Activated T-cell treated with anti-CD3 and anti-CD28 coated beads, Interleukin-2, amount 50 U/mL, for 1 hour (primary cell): Measurements from ENCODE around the gene STEAP1.
"Not testable (repeated sequence)": the region's sequence is repeated elsewhere in the genome, so short reads cannot be mapped to it uniquely, and the experiment has no call there.

Experiments used
- DNase-seq: peaks from one replicate; pipeline ENCODE4 v3.0.0-alpha.2; 2020

Gene STEAP1

DNA sequence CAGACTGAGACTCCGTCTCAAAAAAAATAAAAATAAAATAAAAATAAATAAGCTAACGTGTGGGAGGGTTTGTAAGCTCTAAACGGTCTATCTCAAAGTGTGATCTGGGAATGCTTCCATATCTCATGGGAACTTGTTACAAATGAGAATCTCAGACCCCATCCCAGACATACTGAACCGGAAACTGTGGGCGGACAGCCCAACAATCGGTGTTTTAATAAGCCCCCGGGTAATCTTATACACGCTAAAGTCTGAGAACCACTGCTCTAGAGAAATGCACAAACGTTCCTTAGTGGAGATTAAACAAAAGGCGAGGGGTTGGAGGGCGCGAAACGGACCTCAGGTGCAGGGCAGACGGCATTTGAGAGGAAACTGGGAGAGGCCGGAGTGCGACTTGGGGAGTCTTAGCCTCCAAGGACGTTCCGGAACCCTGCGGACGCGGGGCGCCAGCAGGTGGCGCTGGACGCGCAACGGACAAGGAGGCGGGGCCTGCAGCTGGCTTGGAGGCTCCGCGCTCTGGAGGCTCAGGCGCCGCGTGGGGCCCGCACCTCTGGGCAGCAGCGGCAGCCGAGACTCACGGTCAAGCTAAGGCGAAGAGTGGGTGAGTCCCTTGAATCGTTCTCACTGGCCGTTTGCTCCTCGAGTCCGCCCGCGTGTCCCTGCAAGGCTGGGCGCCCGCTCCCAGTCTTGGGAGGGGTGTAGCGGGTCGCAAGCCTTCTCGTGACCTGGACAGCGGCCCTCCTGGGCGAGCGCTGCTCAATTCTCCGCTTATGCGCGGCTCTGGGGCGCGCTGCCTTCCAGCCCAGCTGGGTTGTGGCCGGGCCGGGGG, at the start of gene STEAP1:
STEAP1 (plus strand) TSS at position 527 of the 829 bp plus-strand sequence. CDS start 5,320 bp downstream, outside the sequence.
- peak; percentile 90 for DNase-seq

DNA sequence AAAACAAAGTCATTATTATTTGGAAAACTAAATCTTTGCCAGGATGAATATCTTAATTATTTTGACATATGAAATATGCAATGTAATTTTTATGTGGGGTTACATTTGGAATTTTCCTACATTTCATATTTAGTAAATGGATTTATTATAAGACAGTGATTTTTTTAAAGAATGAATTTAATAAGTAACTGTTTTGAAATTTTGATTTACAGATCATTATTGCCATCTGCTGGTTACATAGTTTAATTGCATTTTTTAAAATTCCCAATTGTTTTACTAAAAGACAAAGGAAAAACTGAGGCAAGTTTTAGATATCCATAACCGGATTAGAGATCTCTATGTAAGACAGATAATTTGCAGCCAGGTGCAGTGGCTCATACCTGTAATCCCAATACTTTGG, 39.3 kb upstream of the STEAP1 start:
- DNase-seq, result not testable (repeated sequence)

DNA sequence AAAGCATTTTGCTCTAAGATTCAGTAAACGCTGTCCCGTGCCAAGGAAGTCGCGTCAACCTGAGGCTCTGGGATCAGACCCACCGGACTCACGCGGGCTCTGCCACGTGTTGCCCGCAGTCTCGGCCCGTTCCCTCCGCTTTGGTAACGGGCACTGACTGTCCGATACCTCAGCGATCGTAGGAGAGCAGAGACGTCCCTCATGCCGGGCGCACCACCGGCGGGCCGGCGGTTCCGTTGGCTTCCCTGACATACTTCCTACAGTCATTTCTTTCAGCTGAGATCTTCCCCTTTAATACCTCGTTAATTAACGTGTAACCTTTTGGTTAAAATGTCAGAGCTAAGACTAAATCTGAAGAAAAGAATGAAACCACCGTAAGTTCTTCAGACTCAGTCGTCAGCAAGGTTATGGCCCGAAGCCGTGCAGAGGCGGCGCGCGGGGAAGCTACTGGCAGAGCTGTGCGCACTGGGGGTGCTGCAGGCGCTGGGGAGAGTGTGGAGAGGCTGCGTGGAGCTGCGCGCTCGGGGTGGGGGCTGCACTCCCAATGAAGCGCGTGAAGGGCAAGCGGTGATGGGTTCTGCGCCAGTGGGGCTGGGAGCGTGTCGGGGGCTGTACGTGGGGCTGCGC, 35.6 kb upstream of the STEAP1 start:
- DNase-seq, result not testable (repeated sequence)

DNA sequence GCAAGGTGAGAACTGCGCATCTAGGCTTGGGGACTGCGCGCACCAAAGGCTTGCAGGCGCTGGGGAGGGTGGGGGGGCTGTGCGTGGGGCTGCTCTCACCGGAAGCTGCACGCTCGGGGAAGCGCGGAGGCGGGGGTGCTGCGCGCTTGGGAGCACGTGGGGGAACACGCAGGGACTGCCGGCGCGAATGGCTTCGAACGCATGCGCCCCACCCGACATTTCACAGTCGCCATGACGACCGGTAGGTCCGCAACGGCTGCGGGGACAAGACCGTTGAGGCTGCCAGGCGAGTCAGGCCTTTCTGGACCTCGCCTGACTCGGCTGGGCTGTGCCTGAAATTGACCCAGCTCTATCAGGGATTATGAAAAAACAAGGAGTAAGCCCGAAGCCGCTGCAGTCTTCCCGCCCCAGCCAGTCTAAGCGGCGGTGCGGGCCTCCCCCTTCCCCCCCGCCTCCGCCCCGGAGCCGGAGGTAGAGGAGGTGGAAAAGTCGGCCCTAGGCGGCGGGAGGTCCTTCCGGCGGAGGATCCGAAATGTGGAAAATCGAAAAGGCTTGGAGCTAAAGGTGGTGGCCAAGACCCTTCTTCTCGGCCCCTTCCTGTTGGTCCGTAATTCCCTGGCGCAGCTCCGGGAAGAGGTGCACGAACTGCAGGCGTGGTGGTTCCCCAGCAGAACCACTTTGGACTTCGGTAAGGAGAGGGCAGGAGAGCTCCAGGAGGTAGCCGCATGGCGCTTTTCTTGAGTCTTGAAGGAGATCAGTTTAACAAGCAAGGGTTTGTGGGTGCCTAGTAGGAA, 34.9 kb upstream of the STEAP1 start:
- peak; percentile 29 for DNase-seq

DNA sequence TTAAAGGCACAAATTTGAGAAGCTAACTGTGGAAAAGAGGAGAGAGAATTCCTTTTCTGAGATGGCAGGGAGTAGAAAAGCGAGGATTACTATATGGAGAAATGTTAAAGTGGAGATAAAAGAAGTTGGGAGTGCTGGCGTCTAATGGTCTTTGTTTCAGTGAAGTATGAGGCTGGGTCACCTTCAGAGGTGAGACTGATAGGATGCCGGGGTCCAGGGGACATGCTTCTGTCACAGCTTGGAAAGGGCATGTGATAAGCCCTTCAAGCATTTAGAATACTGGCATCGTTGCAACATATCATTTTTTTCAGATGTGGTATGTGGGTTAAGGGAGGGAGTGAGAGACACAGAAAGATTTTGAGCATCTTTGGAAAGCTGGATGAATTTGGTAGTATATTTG, 34.1 kb upstream of the STEAP1 start:
- not testable (repeated sequence) for DNase-seq

DNA sequence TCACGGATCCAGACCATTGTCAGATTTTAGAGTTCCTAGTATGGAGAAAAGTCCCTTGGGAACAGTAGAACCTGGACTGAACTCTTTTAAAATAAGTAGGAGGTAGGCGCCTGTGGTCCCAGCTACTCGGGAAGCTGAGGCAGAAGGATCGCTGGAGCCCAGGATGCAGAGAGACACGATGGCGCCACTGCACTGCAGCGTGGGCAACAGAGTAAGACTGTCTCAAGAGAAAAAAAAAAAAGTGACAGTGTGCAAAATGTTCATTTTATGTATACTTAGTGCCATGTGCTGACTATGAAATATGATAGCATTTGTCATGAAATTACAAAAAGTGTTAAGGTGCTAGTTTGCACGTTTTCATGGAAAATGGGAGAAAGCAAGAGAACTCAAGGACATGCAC, 22.5 kb upstream of the STEAP1 start:
- DNase-seq, result not testable (repeated sequence)

DNA sequence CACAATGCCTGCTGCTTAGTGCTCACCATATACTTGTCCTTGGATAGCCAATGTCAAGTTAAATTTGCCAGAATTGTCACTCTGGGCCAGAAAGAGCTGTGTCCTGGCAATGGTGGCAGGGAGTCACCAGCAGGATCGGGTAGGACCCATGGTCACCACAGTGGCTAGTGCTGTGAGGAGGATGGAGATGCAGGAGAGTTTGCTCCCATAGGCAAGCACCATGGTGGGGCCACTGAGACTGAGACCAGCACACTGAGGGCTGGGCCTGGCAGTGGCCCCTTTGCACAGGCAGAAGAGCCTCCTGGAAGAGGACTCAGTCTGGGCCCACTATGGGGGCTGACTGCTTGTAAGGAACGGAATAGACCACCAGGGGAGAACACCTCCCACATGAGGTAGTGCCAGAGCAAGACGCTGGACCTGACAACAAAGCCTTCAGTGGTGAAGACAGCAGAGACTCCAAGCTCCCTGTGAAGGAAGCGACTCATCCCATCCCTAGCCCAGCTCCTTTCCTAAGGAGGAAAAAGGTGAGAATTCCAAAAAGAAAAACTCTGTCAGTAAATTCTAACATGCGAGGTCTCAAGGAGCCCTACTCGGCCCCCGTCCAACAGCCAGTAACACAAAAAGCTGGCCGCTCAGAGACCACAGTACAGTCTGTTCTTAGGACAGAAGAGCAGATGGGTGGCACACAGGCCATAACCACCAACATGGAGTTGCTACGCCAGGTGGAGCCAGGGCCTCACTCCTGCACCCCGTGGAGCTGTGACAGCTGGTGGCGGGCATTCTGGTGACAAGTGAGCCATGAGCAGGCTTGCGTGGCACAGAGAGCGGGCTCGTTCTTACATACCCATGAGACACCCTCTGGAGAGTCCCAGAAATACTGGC, 6.9 kb upstream of the STEAP1 start:
- DNase-seq, result not testable (repeated sequence)

DNA sequence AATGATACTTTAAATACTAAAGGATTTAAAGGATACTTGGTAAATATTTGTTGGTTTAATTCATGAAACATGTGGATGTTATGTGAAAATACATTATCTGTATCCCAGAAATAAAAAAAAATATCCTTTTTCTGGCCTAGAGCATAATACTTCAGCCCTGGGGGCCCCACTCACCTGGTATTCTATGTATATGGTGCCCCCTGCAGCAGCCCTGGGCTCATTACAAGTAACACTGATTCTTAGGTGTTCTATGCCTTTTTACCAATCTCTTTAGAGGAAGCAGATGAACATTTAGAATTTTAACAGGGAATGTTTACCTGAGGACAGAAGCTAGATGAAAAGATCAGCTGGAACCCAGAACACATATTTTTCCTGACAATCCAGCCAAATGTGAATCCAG, 4.8 kb upstream of the STEAP1 start:
- DNase-seq, result not testable (repeated sequence)

DNA sequence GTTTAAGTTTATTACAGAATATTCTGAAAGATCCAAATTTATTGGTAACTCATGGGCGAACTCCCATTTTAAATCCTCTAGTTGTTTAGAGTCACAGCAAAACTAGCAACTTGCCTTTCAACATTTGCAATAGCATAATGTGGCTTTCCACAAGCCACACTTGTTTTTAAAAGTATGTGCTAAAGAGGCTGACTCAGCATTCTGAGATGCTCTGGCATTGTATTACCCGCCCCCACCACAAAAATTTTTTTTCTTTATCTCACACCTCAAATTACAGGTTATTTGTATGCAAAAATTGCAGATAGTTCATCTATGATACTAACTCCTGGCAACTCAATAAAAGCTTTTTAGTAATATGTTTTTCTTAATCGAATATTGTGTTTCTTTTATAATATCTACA, 2.4 kb upstream of the STEAP1 start:
- DNase-seq, result not testable (repeated sequence)

DNA sequence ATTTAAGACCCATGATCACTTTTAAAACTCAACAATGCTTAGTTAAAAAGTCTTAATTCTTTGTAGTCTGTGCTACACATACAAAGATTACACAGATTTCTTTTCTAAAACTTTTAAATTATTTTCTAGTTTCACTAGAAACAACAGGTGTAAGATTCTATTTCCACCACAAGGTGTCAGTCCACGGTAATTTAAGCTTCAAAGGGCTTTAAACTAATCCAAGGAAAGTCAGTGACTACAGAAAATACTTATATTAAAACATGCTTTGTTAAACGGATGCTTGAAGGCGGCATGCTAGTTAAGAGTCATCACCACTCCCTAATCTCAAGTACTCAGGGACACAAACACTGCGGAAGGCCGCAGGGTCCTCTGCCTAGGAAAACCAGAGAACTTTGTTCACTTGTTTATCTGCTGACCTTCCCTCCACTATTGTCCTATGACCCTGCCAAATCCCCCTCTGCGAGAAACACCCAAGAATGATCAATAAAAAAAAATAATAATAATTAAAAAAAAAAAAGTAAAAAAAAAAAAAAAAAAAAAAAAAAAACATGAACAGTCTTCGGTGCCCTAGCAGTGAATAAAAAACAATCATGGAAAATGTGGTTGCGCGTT, 1.5 kb upstream of the STEAP1 start:
- DNase-seq, result not testable (repeated sequence)

DNA sequence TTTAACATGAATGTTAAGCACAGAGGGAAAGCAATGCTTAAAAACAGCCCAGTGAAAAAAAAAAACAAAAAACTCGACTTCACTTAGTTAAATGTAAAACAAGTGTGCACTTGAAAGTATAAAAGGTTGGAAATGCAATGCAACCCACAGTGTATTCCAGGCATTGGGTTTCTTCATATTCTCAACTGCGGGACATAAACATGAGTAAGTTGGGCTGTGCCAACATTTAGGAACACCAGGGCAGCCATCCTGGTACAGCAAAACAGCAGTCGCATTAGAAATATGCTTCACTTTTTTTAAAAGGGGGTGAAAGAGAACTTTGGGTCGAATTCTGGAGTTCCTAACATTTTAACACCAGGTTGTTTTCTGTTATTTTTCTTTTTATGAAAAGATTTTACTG, 937 bp downstream of the STEAP1 start:
- no peak for DNase-seq

DNA sequence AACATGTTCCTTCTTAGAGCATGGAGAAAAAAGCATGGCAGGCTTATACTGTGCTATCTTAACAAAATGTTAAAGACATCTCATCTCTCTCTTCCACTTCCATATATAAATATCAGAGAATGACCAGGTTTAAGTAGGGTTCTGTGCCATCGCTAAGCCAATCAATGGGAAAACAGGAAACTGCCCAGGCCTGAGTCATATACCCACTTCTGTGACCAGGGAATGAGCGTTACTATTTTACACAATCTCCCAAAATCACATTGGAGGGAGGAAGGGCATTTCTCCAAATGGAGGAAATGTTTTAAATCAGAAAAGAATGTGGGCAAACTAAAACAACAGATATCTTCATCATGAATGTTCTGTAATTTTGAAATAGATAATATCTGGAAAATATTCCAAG, 3.1 kb downstream of the STEAP1 start:
- not testable (repeated sequence) for DNase-seq

DNA sequence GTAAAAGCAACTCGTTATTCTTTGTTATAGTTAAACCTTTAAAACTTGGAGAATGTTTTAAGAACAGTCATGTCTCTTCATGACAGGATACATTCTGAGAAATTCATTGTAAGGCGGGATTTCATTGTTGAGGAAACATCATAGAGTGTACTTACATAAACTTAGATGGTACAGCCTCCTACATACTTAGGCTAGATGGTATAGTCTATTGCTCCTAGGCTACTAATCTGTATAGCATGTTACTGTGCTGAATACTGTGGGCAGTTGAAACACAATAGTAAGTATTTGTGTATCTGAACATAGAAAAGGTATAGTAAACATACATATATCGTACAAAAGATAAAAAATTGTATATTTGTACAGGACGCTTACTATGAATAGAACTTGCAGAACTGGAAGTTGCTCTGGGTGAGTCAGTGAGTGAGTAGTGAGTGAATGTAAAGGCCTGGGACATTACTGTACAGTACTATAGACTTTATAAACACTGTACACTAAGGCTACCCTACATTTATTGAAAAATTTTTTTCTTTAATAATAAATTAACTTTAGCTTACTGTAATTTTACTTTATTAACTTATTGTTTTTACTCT, 3.6 kb downstream of the STEAP1 start:
- not testable (repeated sequence) for DNase-seq

DNA sequence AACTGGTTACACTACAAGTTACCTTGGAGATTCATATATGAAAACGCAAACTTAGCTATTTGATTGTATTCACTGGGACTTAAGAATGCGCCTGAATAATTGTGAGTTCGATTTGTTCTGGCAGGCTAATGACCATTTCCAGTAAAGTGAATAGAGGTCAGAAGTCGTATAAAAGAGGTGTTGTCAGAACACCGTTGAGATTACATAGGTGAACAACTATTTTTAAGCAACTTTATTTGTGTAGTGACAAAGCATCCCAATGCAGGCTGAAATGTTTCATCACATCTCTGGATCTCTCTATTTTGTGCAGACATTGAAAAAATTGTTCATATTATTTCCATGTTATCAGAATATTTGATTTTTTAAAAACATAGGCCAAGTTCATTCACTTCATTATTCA, 9.3 kb downstream of the STEAP1 start:
- no peak for DNase-seq

DNA sequence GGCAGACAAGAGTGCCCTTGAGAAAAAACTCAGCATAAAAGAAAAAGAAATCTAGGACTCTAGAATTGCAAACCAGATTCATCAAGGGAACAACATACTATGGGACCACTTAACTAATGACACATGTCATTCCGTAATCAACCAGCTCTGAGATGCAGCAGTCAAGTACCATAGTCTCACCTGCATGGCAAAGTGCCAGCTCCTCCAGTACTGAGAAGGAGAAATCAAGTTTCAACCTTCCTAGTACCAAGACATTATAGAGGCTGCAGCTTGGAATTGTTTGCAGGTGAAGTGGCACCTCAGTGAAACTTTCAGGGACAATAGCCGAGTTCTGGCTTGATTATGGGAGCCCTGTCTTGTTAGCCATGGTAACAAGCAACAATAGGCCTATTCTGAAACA, 11.5 kb downstream of the STEAP1 start:
- DNase-seq, result no peak

DNA sequence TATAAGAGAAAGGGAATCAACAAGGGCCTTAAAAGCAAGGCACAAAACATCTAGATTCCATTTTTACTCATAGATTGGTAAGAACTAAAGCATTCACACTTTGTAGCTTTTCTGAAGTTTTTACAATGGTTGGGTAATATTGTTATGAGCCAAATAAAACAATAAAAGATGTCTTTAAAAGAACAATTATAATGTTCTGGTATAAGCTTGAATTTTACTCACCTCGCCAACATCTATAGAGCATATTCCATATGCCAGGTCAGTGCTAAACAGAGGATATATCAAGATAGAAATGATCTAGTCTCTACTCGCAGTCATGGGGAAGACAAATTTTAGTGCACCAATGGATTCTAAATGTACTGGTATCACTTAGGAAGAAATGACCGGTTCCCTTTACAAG, 11.9 kb downstream of the STEAP1 start:
- no peak for DNase-seq

DNA sequence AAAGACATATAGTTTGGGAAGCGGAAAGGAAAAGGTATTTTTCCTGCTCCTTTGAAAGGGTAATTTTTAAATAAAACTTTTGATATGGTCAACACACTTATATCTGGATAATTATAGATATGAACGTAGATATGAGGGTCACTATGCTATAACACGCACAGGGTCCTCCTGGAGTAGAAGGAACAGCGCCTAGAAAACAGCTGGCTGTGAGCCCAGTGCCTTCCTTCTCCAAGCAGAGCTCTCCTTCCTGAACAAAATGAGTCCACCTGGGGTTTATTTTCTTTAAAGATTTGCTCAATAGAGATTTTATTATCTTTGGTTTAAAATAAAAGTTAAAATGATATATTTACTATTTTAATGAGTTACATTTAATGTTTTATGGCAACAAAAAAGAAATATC, 13.1 kb downstream of the STEAP1 start:
- no peak for DNase-seq

DNA sequence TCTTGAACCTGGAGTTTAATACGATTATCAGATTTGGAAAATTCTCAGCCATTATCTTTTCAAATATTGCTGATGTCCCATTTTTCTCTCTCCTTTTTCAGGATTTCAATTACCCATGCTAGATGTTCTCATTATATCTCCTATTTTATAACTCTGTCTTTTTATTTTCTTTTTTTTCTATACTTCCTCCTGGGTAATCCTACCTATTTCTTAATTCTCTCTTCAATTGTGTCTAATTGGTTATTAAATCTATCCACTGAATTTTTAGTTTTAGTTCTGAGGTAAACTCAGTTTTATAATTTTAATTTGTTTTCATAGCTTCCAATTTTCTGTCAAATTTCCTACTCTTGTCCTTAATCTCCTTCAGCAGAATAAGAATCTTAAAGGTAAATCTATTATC, 15.6 kb downstream of the STEAP1 start:
- DNase-seq, result no peak

DNA sequence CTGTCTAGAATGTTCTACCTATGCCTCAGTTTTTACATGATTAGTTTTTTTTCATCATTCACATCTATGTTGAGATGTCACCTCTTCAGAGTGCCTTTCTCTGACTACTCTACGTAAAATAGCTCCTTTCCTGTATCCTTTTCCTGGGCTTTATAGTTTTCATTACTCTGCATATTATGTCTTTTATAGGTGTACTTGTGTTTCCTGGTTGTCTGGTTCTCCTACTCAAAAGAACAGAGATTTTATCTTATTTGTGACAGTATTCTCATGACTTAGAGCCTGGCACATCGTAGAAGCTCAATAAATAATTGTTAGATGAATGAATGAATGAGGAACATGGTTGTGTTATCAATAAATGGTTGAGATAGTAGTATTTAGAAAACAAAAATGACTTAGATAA, 17.9 kb downstream of the STEAP1 start:
- no peak for DNase-seq

DNA sequence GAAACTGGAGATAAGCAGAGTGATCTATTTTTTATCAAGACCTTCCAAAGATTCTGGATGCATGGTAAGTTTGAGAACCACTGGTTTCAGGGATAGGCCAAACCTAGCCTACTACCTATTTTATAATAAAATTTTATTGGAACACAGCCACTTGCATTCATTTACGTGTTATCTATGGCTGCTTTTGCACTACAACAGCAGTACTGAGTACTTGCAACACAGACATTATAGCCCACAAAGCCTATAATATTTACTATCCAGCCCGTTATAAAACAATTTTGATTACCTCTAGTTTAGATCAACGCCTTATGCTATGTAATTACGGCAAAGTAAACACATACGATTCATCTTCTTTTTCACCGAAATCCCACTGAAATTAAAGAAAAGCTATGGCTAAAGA, 18.4 kb downstream of the STEAP1 start:
- no peak for DNase-seq

DNA sequence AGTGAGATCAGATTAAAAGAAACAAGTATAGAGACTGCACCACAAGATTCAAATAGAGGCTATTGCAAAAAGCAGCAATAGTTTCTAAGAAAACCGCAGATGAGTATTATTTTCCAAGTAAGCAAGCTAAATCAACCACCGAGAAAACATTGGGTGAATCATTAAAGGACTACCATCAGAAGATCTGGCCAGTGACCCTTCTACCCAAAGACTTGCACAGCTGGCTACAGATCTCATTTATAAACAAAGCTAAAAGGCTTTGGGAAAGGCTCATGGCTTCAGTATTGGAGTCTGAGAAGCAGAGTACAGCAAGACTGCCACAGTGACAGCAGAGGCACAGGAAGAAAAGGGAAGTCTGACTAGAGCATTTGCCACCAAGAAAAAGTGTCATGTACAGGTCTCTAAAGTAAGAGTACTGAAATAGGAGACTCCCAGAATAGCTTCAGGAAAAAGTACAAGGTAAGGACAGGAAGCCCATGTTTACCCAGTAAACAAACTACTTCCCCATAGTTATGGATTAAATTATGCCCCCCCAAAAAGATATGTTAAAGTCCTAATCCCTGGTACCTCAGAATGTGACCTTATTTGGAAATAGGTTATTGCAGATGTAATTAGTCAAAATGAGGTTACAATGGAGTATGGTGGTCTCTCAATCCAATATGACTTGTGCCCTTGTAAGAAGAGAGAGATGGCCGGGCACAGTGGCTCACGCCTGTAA, 19.0 kb downstream of the STEAP1 start:
- no peak for DNase-seq
